Esophagus (tissue), 2 donors: ENCODE data around the gene ANTKMT. TPM values are rescaled to one million over a fixed set of nuclear protein-coding genes. Genes with fewer than 3 reads are reported as not detected.

ENCODE experiments used
- H3K27ac ChIP-seq, 2 donors: one replicate each; pipeline ENCODE4 v1.5.1; 2013; ENCODE audit warnings: low read depth in 2 of 2, mild to moderate bottlenecking in 2 of 2, inconsistent platforms in 1 of 2, low read length in 1 of 2, moderate library complexity in 1 of 2
- H3K27me3 ChIP-seq, 2 donors: one replicate each; pipeline ENCODE4 v1.6.1; 2013; ENCODE audit warnings: low read length in 2 of 2, control low read depth in 1 of 2, mild to moderate bottlenecking in 1 of 2; ENCODE audit not compliant: insufficient read depth in 2 of 2, control insufficient read depth in 1 of 2
- H3K36me3 ChIP-seq, 2 donors: one replicate each; pipeline ENCODE4 v1.6.1; 2013; ENCODE audit warnings: low read length in 1 of 2; ENCODE audit not compliant: control insufficient read depth in 2 of 2, insufficient read depth in 2 of 2
- H3K4me1 ChIP-seq, 2 donors: one replicate each; pipeline ENCODE4 v1.6.1; 2013; ENCODE audit warnings: low read length in 1 of 2; ENCODE audit not compliant: control insufficient read depth in 2 of 2, insufficient read depth in 2 of 2
- H3K4me3 ChIP-seq, 2 donors: one replicate each; pipeline ENCODE4 v1.5.1; 2013; ENCODE audit warnings: low read length in 2 of 2, mild to moderate bottlenecking in 2 of 2, low read depth in 1 of 2, moderate library complexity in 1 of 2
- H3K9me3 ChIP-seq, 2 donors: one replicate each; pipeline ENCODE4 v1.6.1; 2013; ENCODE audit warnings: mild to moderate bottlenecking in 2 of 2, low read depth in 1 of 2, low read length in 1 of 2, moderate library complexity in 1 of 2; ENCODE audit not compliant: control insufficient read depth in 2 of 2, insufficient read depth in 1 of 2
- WGBS, 2 donors: extraction: QIAGEN DNeasy Blood & Tissue Kit; methylation state at CpG; one replicate each; pipeline ENCODE4 v1.1.7; 2013; 5-methylcytosine and 5-hydroxymethylcytosine counted together
- polyA plus RNA-seq, 2 donors: library from polyadenylated mRNA; stranded (reverse); fragments of 200-250 nt; gene quantifications; one replicate each; pipeline ENCODE4 v1.2.3, GENCODE V29; 2013
- donor health status: healthy with polysubstance abuse.
- donor health status: Bipolar disorder and iron deficiency.

The ANTKMT gene
- polyA plus RNA-seq, 2 donors, result 17.9 to 22.4 TPM

DNA sequence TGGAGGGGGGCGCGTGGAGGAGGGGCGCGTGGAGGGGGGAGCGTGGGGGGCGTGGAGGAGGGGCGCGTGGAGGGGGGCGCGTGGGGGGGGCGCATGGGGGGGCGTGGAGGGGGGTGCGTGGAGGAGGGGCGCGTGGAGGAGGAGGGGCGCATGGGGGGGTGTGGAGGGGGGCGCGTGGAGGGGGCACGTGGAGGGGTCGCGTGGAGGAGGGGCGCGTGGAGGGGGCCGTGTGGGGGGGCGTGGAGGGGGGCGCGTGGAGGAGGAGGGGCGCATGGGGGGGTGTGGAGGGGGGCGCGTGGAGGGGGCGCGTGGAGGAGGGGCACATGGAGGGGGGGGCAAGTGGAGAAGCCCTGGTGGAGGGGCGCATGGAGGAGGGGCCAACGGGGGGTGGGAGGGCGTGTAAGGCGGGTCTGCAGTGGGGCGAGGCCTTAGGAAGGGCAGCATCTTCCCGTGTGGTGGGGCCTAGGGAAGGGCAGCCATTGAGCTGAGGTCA lies 46.8 kb downstream of the ANTKMT start:
- no peaks in the 10 kb centered on the region for H3K27me3 ChIP-seq
- 50 to 56% methylated on average over 9 to 15 of the region's 38 CpGs for WGBS, 2 donors
- H3K4me3 ChIP-seq, result no peak overlapping the region
- no peak overlapping the region for H3K27ac ChIP-seq
- H3K36me3 ChIP-seq, result no peaks in the 10 kb centered on the region
- no peaks in the 10 kb centered on the region for H3K9me3 ChIP-seq
- peaks cover 2 to 4% of the 10 kb centered on the region in 2 donors for H3K4me1 ChIP-seq

DNA sequence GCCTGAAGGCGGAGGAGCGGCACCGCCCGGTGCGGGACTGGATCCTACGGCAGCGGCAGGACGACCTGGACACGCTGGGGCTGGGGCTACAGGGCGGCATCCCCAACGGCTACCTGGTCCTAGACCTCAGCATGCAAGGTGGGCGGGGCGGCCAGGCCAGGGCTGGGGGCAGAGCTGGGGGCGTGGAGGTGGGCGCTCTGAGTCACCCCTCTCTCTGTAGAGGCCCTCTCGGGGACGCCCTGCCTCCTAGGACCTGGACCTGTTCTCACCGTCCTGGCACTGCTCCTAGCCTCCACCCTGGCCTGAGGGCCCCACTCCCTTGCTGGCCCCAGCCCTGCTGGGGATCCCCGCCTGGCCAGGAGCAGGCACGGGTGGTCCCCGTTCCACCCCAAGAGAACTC lies 47.5 kb downstream of the ANTKMT start:
- Histone ChIP-seq H3K27ac (no peak overlapping the region), H3K4me1 (peaks cover 2 to 4% of the 10 kb centered on the region in 2 donors), H3K4me3 (no peak overlapping the region), H3K36me3 (no peaks in the 10 kb centered on the region), H3K27me3 (no peaks in the 10 kb centered on the region), H3K9me3 (no peaks in the 10 kb centered on the region)
- 38 to 61% methylated on average over 16 to 21 of the region's 21 CpGs for WGBS, 2 donors

DNA sequence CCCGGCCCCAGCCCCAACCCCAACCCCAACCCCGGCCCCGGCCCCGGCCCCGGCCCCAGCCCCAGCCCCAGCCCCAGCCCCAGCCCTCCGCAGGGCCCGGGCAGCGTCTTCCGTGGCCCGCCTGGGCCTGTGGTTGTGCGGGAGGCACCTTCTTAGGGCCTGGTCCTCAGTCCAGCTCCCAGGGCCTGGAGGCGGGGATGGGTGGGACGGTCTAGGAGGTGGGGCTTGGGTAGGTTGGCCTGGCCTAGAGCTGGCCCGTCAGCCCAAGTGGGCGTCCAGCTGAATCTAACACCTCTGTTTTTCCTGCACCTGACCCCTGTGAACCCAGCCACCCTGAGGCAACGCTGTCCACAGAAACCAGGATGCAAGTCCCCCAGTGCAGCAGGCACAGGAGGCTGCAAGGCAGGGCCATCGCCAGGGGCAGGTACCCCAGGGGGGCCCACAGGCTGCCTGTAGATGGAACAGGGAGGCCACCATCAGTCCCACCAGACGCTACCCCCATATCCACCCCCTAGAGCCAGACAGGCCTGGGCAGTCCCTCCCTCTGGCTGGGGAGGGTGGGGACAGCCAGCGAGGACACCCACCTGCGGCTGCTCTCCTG lies 48.3 kb downstream of the ANTKMT start:
- peaks cover 2 to 4% of the 10 kb centered on the region in 2 donors for H3K4me1 ChIP-seq
- no peak overlapping the region for H3K27ac ChIP-seq
- 29 to 61% methylated on average over 19 to 20 of the region's 20 CpGs for WGBS, 2 donors
- H3K4me3 ChIP-seq, result no peak overlapping the region
- no peaks in the 10 kb centered on the region for H3K27me3 ChIP-seq
- no peaks in the 10 kb centered on the region for H3K36me3 ChIP-seq
- no peaks in the 10 kb centered on the region for H3K9me3 ChIP-seq

DNA sequence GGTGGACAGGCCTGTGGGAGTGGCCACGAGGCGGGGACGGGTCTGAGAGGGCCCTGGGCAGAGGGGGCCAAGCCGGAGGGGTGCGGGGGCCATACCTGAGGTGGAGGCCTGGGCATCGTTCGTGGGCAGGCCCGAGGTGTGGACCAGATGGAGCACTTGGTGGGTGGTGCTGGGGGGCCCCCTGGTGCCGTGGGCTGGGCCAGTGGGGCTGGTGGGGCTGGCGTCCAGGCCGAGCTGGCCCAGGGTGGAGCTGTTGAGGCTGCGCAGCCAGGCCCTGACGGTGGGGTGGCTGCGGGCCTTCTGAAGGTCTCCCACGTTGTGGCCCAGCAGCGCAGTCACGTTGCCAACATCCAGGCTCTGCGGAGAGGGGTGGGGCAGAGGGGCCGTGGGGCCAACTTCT lies 49.0 kb downstream of the ANTKMT start:
- 78 to 82% methylated on average over 16 to 19 of the region's 19 CpGs for WGBS, 2 donors
- H3K4me1 ChIP-seq, result peaks cover 2 to 4% of the 10 kb centered on the region in 2 donors
- H3K9me3 ChIP-seq, result no peaks in the 10 kb centered on the region
- no peaks in the 10 kb centered on the region for H3K36me3 ChIP-seq
- no peaks in the 10 kb centered on the region for H3K27me3 ChIP-seq
- H3K4me3 ChIP-seq, result no peak overlapping the region
- no peak overlapping the region for H3K27ac ChIP-seq

DNA sequence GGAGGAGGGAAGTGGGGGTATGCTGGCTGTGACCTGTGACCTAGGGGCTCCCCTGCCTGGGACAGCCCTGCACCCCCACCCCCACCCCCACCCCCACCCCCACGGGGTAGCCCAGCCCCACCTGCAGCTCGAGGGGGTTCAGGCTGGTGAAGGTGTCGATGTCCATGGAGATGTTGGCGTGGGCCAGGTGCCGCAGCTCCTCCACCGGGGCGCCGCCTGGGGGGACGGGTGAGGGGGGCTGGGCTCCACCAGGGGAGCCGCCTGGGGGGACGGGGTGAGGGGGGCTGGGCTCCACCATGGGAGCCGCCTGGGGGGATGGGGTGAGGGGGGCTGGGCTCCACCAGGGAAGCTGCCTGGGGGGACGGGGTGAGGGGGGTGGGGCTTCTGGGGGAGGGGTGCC lies 49.5 kb downstream of the ANTKMT start:
- H3K9me3 ChIP-seq, result no peaks in the 10 kb centered on the region
- no peaks in the 10 kb centered on the region for H3K27me3 ChIP-seq
- WGBS, 2 donors, result 62 to 74% methylated on average over 8 to 13 of the region's 13 CpGs
- no peak overlapping the region for H3K4me3 ChIP-seq
- H3K4me1 ChIP-seq, result peaks cover 2 to 4% of the 10 kb centered on the region in 2 donors
- H3K36me3 ChIP-seq, result no peaks in the 10 kb centered on the region
- H3K27ac ChIP-seq, result no peak overlapping the region

Other genes starting within 250 kb of the ANTKMT start
- gene CAPN15, start 193.4 kb upstream of the ANTKMT start, polyA plus RNA-seq, result 10 to 100 TPM; 28.4 to 47.6 TPM
- under 1 TPM; 0.01 to 0.24 TPM for gene PRR35, start 160.8 kb upstream of the ANTKMT start, polyA plus RNA-seq
- under 1 TPM; 0.11 to 0.16 TPM for gene NHLRC4, start 154.1 kb upstream of the ANTKMT start, polyA plus RNA-seq
- 10 to 100 TPM; 22.8 to 40.1 TPM for gene PIGQ, start 151.2 kb upstream of the ANTKMT start, polyA plus RNA-seq
- 10 to 100 TPM; 18.1 to 42.4 TPM for gene RAB40C, start 131.1 kb upstream of the ANTKMT start, polyA plus RNA-seq
- gene WFIKKN1, start 90.2 kb upstream of the ANTKMT start, polyA plus RNA-seq, result 1 to 10 TPM in 1 of 2 donors, under 1 TPM in 1; 0.11 to 1.5 TPM
- 10 to 100 TPM; 73.2 to 94.3 TPM for gene METTL26, start 84.8 kb upstream of the ANTKMT start, polyA plus RNA-seq
- gene MCRIP2, start 79.3 kb upstream of the ANTKMT start, polyA plus RNA-seq, result 10 to 100 TPM; 23.9 to 31.4 TPM
- 10 to 100 TPM; 19.5 to 45.3 TPM for gene WDR90, start 71.8 kb upstream of the ANTKMT start, polyA plus RNA-seq
- gene RHOT2, start 53.0 kb upstream of the ANTKMT start, polyA plus RNA-seq, result 100 to 1,000 TPM in 1 of 2 donors, 10 to 100 TPM in 1; 87.1 to 152 TPM
- gene RHBDL1, start 45.5 kb upstream of the ANTKMT start, polyA plus RNA-seq, result 1 to 10 TPM in 1 of 2 donors, under 1 TPM in 1; 0.49 to 1.7 TPM
- gene STUB1, start 40.7 kb upstream of the ANTKMT start, polyA plus RNA-seq, result 10 to 100 TPM; 58.3 to 95.2 TPM
- gene JMJD8, start 36.8 kb upstream of the ANTKMT start, polyA plus RNA-seq, result 10 to 100 TPM; 41.0 to 55.4 TPM
- gene WDR24, start 30.7 kb upstream of the ANTKMT start, polyA plus RNA-seq, result 1 to 10 TPM; 6.0 to 6.3 TPM
- 10 to 100 TPM in 1 of 2 donors, 1 to 10 TPM in 1; 8.0 to 13.0 TPM for gene FBXL16, start 15.3 kb upstream of the ANTKMT start, polyA plus RNA-seq
- gene METRN, start 6.0 kb upstream of the ANTKMT start, polyA plus RNA-seq, result 10 to 100 TPM in 1 of 2 donors, 1 to 10 TPM in 1; 6.5 to 11.5 TPM
- under 1 TPM; 0.28 to 0.86 TPM for gene CCDC78, start 5.3 kb downstream of the ANTKMT start, polyA plus RNA-seq
- 1 to 10 TPM; 1.6 to 3.4 TPM for gene HAGHL, start 6.0 kb downstream of the ANTKMT start, polyA plus RNA-seq
- 10 to 100 TPM; 21.9 to 41.2 TPM for gene CIAO3, start 19.9 kb downstream of the ANTKMT start, polyA plus RNA-seq
- 1 to 10 TPM in 1 of 2 donors, under 1 TPM in 1; 0.87 to 3.7 TPM for gene MSLN, start 39.6 kb downstream of the ANTKMT start, polyA plus RNA-seq
- 10 to 100 TPM; 16.1 to 18.9 TPM for gene RPUSD1, start 67.2 kb downstream of the ANTKMT start, polyA plus RNA-seq
- 10 to 100 TPM; 14.8 to 28.9 TPM for gene CHTF18, start 67.5 kb downstream of the ANTKMT start, polyA plus RNA-seq
- gene GNG13, start 79.6 kb downstream of the ANTKMT start, polyA plus RNA-seq, result not detected
- gene LMF1, start 249.8 kb downstream of the ANTKMT start, polyA plus RNA-seq, result 10 to 100 TPM in 1 of 2 donors, 1 to 10 TPM in 1; 8.2 to 17.2 TPM